GM19328 (cell line): Measurements from ENCODE around the gene DCST2.

Experiments used
- ATAC-seq: cut with Tn5 transposase; IDR thresholded peaks from one replicate; pipeline ENCODE4 v1.9.1; 2021; ENCODE audit warnings: mild to moderate bottlenecking, moderate library complexity; ENCODE audit not compliant: unreplicated experiment

The DCST2 gene

DNA sequence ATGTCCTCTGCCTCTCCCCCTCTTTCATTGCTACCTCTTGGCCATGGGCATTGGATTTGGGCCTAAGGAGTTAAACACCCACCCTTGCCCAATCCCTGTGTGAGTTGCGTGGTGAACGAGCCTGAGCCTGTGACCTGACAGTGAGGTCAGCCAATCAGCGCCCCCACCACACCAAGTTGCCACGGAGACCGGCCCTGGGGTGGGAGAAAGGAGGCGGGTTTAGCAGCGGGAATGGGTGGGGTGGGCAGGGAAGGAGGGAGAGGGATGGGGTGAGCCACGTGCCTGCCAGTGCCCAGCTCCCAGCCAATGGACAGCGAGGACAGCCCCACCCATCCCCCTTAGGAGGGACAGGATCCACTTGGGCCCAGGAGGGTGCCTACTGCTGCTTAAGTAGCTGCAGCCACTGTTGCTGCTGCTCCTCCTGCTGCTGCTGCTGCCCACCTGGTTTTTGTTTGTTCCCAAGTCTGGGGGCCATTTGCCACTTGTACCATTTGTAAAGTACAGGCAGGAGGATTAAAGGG lies 21.5 kb downstream of the DCST2 start:
- no peak for ATAC-seq

DNA sequence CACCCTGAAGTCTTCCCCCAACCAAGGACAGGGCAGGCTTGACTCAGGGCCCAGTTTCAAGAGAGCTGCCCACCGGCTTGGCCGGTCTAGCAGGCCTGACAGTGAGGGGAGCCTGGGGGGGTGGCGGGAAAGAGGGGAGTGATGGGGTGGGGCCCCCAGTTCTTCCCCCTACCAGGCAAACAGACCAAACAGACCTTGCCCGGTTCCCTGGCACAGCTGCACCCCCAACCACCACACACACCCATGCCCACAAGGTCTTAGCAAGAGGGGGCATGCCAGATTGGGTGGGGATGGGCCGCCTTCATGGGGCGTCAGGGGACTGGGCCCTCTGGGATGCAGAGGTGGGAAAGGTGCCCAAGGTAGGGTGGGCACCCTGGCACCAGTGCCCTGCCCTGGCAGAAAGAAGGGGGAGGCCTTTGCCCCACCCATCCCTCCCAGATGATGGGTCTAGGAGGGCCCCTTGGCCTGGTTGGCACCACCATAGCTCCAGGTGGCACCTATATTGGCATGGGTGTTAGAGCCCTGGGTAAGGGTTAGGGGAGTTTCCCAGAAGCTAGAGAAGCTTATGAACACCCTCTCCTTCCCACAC lies 22.1 kb downstream of the DCST2 start:
- no peak for ATAC-seq

DNA sequence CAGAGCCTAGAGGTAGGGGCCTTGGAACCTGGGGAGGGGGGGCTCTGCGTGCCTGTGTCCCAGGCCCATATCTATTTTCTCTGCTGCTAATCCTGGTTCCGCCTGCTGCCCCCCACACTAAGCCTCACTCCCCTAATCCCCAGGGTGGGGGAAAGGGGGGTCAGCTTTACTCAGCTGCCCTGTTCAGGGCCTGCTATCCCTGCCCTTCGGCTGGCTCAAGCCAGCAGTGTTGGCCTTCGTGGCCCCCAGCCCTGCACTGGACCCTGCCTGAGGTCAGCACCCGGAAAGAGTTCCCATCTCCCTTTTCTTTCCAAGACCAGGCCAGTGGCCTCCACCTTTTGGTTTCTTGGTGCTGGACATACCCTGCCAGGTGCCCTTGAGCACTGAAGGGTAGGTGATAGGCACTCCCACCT lies 22.6 kb downstream of the DCST2 start:
- ATAC-seq = no peak

DNA sequence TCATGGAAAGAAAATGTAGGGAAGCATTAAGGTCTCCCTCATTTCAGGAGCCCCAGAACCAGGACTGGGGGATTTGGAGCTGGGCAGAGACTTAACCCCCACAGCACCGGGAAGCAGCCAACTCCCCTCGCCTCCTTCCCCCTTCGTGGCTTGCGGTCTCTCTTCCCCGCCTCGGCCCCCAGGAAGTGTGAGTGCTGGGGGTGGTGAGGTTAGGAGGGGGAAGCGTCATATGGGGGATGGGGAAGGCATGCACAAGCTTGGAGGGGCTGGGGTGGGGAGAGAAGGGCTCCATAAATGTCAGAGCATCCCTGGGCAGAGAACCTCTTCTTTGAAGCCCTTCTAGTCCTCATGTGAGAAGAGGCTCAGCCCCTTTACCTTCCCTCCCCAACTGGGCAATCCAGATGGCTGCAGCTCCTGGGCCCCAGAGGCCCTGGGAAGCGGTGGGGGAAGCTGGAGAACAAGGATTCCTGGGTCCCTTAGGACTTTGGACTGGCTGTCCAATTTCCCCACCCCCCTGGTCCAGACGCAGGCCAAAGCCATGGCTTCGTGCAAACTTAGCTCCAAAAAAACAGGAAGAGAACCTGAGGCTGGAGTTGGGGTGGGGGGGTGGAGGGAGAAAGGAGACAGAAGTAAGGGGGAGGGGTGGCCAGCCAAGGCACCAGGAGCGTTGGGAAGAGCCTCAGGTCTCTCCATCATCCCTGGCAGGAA lies 23.2 kb downstream of the DCST2 start:
- no peak for ATAC-seq

DNA sequence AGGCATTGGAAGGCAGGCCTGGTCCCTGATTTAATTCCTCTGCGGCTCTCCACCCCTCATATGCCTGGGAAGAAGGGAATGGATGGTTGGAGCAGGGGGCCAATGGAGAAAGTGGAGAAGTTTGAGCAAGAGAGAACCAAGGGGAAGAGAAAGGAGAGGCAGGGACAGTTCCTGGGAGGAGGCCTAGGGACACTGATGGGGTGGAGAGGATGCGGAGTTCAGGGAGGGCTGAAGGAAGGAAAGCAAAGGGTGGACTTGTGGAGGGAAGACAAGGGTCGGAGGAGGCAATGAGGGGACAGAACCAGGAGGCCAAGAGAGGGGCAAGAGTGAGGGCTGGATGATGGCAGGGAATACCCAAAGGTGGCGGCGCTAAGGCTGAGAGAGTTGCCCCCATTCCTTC lies 23.8 kb downstream of the DCST2 start:
- no peak for ATAC-seq

DNA sequence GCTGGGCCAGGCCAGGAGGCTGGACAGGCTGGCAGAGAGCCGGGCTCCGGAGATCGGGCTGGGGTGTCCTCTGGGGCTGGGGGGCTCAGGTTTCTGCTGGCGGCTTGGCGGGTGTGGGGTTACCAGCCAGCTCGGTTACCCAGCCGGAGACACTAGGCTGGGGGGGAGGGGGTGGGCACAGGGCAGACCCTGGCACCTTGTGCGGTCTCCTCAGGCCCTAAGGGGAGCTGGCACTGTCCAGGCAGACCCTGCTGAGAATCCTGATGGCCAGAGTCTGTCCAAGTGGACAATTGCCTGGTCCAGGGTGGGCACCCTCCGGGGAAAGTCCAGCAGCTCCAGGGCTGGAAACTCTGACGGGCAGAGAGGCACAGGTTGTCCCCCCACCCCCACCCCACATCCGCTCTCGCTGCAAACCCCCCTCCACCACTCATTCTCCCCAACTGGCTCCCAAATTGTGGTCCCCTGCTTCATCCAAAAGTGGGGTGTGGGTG lies 24.3 kb downstream of the DCST2 start:
- no peak for ATAC-seq

DNA sequence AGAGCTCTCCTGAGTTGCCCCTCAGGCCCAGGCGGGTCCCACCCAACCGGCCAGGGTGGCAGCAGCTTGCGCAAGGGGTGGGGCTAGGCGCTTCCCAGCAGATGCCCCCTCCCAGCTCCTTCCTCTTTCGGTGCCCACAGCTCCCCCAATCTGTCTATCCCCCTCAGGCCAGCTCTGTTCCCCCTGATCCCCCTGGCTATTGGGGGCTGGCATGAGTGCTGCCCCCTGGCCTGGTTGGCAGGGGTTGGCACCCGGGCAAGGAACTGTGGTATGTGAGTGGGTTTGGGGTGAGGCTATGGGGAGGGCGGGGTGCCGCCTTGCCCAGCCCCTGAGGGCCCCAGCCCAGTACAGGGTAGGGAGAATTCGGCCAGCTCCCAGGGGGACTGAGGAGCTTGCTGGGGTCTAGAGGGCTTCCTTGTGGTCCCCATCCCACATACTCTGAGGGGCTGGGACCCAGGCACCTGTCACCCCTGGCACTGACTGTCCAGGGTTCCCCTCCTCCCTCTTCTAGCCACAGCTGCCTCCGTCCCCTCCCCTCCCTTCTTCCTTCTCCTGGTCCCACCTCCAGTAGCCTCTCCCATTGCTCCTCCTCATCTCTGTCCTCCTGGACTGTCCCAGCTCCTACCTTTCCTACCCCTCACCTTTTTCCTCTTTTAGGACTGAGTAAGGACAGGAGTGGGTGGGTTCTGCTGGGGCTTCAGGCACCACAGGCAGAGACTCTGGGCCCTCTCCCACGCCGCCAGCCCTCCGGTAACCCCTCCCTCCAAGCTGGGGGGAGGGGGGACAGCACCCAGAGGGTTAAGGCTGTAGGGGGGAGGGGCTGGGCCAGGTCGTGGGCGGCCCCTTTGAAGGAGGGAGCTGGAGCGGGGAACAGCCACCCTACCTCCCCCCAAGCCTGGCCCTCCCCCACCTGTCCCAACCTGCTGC lies 25.3 kb downstream of the DCST2 start:
- ATAC-seq = no peak

DNA sequence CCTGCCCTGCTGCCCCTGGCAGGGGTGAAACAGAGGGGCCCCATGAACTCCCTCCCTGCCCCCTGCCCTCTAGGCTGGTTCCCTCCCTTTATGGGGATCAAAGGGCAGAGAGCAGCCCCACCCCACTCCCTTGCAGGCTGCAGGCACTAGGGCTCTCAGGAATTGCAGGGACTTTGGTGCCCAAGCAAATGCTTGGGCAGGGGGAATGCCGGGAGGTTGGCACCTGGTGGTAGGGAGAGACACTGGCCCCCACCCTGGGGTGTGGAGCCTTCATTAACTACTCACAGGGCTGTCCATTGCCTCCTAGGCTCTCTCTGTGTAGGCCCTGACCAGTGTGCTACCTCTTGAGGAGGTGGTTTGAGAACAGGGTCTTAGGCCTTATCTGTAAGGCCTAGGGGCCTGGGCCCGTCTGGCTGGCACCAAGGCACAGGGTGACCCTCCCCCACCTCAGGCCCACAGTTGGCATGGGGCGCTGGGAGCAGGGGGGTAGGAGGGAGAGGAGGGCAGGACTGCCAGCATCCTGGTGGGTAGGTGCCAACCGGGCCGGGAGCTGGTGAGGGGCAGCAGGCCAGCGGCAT lies 26.2 kb downstream of the DCST2 start:
- no peak for ATAC-seq

DNA sequence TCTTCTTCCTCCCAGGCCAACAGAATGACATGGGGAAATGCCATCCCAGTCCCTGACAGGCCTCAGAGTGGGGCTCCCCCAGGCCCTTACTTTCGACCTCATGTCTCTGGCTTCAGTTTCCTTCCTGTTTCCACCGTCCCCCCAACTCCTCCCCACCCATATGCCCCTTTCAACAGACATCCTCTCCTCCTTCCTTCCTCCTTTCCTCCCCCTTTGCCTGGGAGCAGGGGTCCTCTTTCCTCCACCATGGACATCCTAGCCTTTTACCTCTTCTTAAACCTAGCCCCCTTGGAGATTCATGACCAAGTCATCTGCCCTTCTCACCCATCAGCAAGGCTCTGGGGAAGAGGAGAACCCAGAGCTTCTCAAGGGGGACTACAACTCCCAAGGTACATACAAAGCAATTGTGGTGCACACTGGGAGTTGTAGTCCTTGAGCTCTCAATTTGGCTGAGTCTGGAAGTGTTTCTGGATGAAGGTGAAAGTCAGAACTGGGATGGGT lies 26.9 kb downstream of the DCST2 start:
- ATAC-seq = no peak

DNA sequence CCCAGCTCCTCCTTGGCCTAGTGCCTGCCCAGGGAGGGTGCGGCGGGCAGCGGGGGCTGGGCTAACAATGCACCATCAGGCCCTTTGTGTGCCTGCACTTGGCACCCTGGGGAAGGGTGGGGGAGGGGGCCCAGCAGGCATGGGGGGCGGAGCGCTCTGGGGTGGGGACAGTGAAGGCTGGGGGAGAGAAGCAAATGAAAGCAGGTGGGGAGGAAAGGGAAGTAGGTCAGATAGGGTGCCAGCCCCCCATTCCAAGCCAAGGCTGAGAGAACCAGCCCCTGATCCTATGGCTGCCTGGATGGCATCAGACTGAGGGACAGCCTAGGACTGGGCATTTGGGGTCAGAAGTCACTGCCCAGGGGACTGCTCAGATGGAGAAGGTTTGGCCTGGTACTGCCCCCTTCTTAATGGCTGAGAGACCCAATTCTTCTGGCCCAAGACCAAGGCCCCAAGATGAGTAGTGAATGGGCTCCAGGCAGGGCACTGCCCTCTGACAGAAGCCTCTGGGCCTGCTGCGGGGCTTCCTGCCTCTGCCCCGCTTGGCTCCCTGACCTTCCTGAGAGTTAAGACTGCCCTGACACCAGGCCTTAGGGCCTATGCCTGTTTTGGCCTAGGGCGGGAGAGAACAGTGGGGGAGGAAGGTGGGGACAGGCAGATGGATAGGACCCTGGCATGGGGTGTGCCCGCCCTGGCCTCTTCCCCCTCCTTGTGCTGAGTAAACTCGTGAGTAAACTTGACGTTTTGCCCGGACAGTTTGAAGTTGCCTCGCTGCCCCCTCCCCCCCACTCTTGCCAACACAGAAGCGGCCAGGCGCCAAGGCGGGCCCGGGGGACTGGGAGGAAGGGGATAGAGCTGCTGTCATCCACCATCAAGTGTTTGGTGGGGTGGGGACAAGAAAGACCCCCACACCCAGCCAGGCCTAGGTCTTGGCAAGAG lies 28.2 kb downstream of the DCST2 start:
- no peak for ATAC-seq

DNA sequence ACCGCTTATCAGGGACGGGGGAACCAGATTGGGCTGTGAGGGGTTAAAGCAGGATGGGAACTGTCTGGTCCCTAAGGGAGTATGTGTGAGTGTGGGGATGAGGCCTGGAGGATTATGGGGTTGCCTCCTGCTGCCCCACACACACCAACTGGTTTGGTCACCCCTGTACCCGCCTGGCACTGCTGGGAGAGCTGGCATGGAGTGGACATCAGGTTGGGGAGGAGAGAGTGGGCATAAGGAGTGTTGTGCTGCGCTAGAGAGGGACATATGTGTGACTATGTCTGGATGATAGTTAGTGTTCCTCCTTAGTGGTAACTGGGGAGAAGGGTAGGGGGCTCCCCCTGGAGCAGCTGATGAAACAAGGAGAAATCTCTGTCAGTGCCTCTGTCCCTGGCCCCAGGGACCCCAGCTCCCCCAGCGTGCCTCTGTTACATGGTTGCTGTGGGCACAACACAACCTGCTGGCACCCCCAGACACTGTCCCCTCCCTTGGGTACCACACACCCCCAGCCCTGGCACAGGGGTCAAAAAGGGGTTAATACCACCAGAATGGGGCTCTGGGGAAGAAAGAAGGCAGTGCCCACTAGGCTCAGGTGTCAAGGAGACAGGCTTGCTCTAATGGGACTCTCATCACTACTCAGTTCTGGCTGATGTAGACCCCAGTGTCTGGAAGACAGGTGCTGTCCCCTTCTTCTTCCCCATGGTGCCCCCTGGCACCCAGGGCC lies 29.1 kb downstream of the DCST2 start:
- no peak for ATAC-seq

DNA sequence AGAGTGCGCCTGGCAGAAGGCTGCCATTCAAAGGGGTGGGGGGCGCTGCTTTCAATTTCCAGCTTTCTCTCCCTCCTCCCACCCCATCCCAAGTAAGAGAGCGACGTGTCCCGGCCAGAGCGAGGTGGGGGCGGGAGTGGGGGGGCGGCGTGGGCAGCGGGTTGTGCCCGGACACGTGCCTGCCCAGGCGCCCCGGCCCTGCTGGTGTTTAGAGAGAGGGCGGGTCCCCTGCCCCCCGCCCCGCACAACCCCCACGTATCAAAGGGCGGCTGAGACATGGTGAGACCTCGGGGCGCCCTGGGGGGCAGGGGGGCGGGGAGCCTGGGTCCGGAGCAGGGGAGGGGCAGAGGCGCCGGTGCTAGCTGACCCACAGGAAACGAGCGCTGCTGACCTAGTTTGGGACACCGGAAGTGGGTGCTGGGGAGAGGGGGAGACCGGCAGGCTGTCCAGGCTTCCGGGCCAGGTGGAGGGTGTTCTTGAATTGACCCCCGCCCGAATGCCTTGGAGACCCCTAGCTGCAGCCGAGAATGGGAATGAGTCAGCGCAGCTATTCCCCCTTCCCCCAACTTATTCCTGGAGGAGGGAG lies 29.7 kb downstream of the DCST2 start:
- ATAC-seq = no peak

DNA sequence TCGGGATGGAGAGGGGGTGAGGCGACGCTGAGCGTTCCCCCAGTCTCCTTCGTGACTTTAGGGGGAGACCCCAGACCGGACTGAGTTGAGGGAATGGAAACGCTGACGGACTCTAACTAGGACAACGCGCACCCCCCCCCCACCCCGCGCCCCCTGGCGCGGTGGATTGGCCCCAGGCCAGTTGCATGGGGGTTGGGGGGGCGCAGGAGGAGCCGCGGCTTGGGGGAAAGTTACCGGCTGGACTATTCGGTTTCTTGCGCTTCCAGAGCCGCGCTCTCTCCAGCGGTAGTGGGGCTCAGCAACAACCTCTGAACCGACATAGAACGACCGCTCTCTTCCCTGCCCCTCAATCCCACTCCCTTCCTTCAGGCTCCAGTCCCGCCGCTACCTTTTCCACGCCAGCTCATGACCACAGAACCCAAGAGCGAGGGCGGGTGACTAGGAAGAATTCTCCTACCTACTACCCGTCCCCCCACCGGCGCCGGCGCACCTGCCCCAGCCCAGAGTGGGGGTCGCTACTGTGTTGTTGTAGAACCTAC lies 30.3 kb downstream of the DCST2 start:
- ATAC-seq = no peak

DNA sequence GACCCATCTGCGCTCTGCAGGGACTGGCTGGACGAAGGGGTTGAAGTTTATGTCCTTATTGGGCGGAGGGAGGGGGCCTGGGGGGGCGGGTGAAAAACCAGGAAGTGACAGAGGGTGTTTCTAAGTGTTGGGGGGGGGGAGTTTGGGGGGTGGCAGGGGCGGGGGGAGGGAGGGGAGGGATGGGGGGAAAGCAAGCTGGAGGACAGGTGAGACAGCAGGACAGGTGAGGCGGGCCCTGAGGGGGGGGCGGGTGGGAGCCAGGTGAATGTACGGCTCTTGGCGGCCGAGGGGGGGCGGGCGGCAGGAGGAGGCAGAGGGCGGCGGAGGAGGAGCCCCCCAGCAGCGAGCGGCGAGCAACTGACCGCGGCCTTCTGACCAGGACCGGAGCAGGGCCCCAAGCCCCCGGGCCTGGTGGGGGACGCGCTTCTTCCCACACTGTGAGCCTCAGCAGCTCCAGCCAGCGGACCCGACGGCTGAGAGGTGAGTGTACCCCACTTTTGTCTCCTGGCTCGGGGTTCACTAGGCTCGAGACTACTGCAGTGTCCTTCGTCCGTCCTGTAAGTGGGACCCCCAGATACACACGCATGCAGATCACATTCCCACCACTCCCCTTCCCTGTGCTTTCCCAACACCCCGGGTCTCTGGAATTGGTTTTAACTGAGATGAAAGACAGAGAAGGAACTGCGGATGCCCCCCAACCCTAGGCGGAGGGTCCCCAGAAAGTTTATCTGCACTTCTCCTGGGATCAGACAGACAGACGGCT lies 30.9 kb downstream of the DCST2 start, which contains the start of gene ZBTB7B:
Gene ZBTB7B, plus strand, starts transcription at position 339 of the 763 bp plus-strand sequence. CDS start 11,859 bp downstream, outside the sequence.
- ATAC-seq = peak; percentile 4

DNA sequence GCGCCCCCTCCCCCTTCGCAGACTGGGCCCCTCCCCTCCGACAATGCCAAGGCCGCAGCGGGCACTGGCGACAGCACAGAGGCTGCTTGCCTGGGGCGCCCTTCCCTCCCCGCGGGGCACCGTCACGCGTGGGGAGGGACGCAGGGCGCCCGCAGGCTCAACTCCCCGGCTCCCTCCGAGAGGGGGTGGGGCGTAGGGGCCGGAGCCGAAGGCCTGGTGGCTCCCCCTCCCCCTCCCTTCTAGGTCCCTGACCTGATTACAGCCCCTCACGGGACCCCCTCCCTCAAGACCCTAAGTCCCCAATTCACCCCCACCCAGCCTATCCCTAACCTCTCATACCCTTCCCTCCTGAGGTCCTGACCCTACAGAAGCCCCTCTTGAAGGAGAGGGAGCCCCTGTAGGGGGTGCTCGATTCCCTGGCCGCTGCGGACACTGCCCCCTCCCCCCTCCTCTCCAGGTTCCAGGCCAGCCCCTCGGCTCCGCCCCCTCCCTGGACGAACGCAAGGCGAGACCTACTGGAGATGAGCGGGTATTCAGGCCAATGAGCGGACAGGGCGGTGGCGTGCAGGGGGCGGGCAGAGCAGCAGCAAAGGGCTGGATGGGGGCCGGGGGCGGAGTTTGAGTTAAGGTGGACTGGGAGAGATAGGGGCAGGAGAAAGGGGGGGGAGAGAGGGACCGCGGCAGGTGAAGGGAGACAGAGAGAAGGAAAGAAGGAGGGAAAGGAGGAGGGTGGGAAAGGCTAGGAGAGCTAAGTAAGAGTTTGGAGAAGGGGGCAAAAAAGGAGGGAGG lies 31.7 kb downstream of the DCST2 start:
- peak; percentile 47 for ATAC-seq

DNA sequence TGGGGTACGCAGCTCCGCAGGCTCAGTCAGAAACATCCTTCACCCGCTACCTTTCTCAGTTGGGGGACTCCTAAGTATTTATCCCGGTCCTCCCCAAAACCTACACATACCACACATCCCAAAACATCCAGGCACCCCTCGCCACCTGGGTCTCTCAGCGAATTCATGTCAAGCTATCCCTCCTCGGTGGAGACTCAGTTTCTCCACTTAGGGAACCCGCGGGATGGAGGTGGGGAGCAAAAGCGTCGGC lies 32.2 kb downstream of the DCST2 start:
- no peak for ATAC-seq
